ENCODE data around the gene SAMHD1.

DNA sequence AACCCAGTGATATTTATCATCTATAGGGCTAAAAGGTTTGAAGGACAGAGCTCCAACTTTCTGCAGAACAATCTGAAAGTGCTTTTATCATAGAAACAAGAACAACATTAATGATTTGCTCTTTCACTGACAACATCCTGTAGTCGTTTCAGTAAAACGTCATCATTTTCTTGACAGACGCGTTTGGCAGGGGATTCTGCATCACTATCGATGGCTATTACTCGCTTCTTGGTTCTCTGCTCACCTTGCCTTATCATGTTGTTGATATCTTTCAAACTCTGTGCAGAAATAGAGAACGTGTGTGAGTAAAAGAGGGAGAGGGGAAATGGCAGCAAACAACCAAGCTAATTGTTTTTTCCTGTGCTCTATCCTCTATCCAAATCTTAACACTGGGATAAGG, 47.1 kb upstream of the SAMHD1 start:
- TF ChIP-seq, protein P1, sequence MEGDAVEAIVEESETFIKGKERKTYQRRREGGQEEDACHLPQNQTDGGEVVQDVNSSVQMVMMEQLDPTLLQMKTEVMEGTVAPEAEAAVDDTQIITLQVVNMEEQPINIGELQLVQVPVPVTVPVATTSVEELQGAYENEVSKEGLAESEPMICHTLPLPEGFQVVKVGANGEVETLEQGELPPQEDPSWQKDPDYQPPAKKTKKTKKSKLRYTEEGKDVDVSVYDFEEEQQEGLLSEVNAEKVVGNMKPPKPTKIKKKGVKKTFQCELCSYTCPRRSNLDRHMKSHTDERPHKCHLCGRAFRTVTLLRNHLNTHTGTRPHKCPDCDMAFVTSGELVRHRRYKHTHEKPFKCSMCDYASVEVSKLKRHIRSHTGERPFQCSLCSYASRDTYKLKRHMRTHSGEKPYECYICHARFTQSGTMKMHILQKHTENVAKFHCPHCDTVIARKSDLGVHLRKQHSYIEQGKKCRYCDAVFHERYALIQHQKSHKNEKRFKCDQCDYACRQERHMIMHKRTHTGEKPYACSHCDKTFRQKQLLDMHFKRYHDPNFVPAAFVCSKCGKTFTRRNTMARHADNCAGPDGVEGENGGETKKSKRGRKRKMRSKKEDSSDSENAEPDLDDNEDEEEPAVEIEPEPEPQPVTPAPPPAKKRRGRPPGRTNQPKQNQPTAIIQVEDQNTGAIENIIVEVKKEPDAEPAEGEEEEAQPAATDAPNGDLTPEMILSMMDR (IDR thresholded peaks at IDR 0.05): no peak
- no peak for TF ChIP-seq POLR2A (IDR thresholded peaks at IDR 0.05)

Data from uterus (tissue), 2 donors.